Measurements from ENCODE around the gene RNASEH1. TPM values are rescaled to one million over a fixed set of nuclear protein-coding genes. Genes with fewer than 3 reads are reported as not detected.

The RNASEH1 gene
- total RNA-seq, 1 donor from 2014 or later: 20.9 TPM

DNA sequence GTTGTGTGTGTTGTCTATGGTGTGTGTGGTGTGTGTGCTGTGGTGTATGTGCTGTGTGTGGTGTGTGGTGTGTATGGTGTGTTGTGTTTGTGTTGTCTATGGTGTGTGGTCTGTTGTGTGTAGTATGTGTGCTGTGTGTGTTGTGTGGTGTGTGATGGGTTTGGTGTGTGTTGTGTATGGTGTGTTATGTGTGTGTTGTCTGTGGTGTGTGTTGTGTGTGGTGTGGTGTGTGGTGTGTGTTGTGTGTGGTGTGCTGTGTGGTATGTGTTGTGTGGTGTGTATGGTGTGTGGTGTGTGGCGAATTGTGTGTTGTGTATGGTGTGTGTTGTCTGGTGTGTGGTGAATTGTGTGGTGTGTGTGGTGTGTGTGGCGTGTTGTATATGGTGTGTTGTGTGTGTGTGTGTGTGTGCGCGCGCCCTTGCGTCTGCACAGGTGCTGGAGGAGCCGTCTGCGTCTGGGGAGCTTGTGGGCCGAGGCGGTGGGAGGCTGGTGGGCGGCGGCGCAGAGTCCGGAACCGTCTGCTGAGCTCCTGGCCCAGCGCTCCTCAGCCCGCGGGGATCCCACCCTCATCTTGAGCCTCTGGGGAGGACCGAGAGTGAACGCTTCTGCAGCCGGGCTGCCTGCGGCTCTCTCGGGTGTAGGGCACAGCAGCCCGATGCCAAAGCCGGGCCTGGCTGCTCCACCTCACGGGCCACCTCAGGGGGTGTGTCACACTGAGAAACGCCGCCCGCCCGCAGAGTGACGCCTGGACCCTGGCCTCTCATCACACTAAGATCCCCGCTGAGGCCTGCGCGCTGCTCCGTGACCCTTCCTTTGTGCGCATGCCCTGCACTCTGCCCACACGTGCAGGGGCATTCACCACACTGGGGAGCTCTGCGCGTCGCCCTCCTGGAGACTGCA, 30.0 kb downstream of the RNASEH1 start:
- intact Hi-C loops (cut with micrococcal nuclease): no loop called here
- no peak for DNase-seq
- peaks cover 40% of the 10 kb centered on the region for H3K4me1 ChIP-seq

DNA sequence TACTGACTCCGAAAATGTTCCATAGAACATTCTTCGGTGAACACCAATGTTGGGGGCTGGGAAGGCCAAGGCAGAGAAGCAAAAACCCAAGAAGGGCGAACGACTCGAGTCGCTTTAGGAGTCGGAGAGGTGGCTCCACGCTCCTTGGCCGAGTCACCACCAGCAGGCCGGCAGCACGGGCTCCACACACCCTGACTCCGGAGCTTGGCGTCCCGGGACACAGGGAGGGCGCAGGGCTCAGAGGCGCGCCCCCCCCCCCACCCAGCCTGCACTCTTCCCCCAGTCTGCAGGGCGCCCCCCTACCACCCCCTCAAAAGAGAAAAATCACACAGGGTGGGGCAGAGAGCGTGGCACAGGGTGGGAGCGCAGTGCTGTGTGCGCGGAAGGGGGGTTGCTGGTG, 31.3 kb downstream of the RNASEH1 start:
- TF ChIP-seq, protein P1, sequence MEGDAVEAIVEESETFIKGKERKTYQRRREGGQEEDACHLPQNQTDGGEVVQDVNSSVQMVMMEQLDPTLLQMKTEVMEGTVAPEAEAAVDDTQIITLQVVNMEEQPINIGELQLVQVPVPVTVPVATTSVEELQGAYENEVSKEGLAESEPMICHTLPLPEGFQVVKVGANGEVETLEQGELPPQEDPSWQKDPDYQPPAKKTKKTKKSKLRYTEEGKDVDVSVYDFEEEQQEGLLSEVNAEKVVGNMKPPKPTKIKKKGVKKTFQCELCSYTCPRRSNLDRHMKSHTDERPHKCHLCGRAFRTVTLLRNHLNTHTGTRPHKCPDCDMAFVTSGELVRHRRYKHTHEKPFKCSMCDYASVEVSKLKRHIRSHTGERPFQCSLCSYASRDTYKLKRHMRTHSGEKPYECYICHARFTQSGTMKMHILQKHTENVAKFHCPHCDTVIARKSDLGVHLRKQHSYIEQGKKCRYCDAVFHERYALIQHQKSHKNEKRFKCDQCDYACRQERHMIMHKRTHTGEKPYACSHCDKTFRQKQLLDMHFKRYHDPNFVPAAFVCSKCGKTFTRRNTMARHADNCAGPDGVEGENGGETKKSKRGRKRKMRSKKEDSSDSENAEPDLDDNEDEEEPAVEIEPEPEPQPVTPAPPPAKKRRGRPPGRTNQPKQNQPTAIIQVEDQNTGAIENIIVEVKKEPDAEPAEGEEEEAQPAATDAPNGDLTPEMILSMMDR (IDR thresholded peaks at IDR 0.05; ENCODE audit: borderline replicate concordance): no peak
- intact Hi-C loops (cut with micrococcal nuclease): no loop called here

More for the DNA sequence above, 30.0 kb downstream of the RNASEH1 start:
- Histone ChIP-seq H3K4me3 (no peak overlapping the region), H3K9me3 (replicated peaks) (no peaks in the 10 kb centered on the region), H3K27ac (replicated peaks) (no peak overlapping the region), H3K36me3 (peaks cover 13% of the 10 kb centered on the region), H3K27me3 (ENCODE audit: low read depth) (no peaks in the 10 kb centered on the region)
- TF ChIP-seq, protein P1 (IDR thresholded peaks at IDR 0.05; ENCODE audit: borderline replicate concordance): no peak

DNA sequence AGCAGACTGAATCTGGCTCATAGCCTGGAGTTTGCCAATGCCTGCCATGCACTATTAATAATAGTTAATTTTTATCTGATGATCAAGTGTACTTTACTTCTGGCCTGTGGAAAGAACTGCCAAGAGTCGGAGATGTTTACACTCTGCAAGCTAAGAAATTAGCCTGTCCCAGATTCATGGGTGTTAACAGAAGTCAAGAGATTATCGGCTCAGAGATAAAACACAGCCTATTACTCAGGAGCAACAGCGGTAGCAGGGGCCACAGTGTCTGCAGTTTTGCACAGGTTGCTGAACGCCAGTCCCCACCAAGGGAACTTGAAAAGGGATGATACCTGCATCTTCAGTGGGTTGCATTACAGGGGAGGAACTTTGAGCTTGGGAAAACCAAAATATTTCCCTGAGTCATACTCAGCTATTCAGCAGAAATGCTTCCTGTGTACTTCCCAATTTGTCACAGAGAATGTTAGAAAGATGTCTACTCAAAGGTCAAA, 34.5 kb downstream of the RNASEH1 start:
- DNase-seq: no peak
- TF ChIP-seq, protein P1 (IDR thresholded peaks at IDR 0.05; ENCODE audit: borderline replicate concordance): no peak
- H3K4me1 ChIP-seq: peaks cover 64% of the 10 kb centered on the region
- no peaks in the 10 kb centered on the region for H3K27me3 ChIP-seq (ENCODE audit: low read depth)
- peak overlapping the region; percentile 85 for H3K27ac ChIP-seq (replicated peaks)
- no peaks in the 10 kb centered on the region for H3K36me3 ChIP-seq
- no peaks in the 10 kb centered on the region for H3K9me3 ChIP-seq (replicated peaks)
- intact Hi-C loops (cut with micrococcal nuclease): no loop called here
- peak overlapping the region; percentile 15 for H3K4me3 ChIP-seq

More for the DNA sequence above, 31.3 kb downstream of the RNASEH1 start:
- H3K4me1 ChIP-seq: peaks cover 42% of the 10 kb centered on the region
- peaks cover 10% of the 10 kb centered on the region for H3K36me3 ChIP-seq
- H3K27me3 ChIP-seq (ENCODE audit: low read depth): no peaks in the 10 kb centered on the region
- DNase-seq: no peak
- no peak overlapping the region for H3K4me3 ChIP-seq
- H3K9me3 ChIP-seq (replicated peaks): no peaks in the 10 kb centered on the region
- no peak overlapping the region for H3K27ac ChIP-seq (replicated peaks)

DNA sequence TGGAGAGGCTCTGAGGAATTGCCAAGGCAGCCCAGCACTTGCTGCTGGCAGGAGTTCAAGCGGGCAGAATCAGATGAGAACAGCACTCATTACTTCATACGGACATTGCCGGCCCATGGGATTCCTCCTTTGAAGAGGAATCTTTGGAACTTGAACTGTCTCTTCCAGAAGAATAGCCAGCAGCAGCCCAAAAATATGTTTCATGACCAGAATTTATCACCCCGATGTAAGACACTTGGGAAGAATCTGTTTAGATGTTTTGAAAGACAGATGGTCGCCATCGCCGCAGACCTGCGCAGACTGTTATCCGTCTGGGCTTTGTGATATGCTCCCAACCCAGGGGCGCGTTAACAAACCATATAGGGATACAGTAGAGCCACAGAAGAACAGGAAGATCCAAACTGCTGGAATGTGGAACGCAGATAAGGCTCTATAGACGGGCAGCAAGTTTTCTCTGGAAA, 35.1 kb downstream of the RNASEH1 start:
- Histone ChIP-seq H3K36me3 (no peaks in the 10 kb centered on the region), H3K4me1 (peaks cover 70% of the 10 kb centered on the region), H3K9me3 (replicated peaks) (no peaks in the 10 kb centered on the region), H3K27me3 (ENCODE audit: low read depth) (no peaks in the 10 kb centered on the region), H3K4me3 (peak overlapping the region; percentile 15), H3K27ac (replicated peaks) (peak overlapping the region; percentile 85)
- TF ChIP-seq, protein P1 (IDR thresholded peaks at IDR 0.05; ENCODE audit: borderline replicate concordance): no peak
- no peak for DNase-seq
- intact Hi-C loops (cut with micrococcal nuclease): no loop called here

DNA sequence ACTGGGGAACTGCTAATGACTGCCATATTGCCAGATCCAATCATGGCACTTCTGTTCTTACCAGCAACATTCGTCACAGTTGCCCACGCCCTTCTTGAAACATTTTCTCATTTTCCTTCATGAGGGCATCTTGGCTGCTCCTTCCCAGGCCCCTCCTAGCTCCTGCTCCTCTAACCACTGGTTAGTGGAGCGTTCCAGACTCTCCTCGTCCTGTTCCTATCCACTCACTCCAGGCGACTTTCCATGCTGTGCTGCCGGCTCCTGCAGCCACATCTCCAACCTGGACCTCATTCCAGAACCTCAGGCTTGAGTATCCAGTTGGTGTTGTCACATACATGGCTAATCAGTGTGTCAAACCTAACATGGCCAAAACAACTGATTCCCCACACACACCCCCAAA, 37.5 kb downstream of the RNASEH1 start:
- intact Hi-C loops (cut with micrococcal nuclease): no loop called here
- no peak for DNase-seq
- no peaks in the 10 kb centered on the region for H3K27me3 ChIP-seq (ENCODE audit: low read depth)
- peaks cover 5% of the 10 kb centered on the region for H3K36me3 ChIP-seq
- peak overlapping the region; percentile 43 for H3K27ac ChIP-seq (replicated peaks)
- H3K4me3 ChIP-seq: no peak overlapping the region
- peaks cover 3% of the 10 kb centered on the region for H3K9me3 ChIP-seq (replicated peaks)
- peaks cover 81% of the 10 kb centered on the region for H3K4me1 ChIP-seq
- TF ChIP-seq, protein P1 (IDR thresholded peaks at IDR 0.05; ENCODE audit: borderline replicate concordance): no peak

All from left ventricle myocardium inferior (tissue), 1 donor.